ENCODE measurements around the gene C1QTNF2.

- TF ChIP-seq CEBPB (IDR thresholded peaks at IDR 0.05; ENCODE audit: low read depth, low read length) (no peak), CTCF (conservative IDR thresholded peaks at IDR 0.05; ENCODE audit: low read depth, low read length) (no peak)
These were observed 7.2 kb downstream of the C1QTNF2 start for GRCh38 chr5:160363211-160363610.
